Measurements from ENCODE around the gene SLC16A7.

GRCh38 chr12:59733200-59733599 lies 137.4 kb downstream of the SLC16A7 start:
- TF ChIP-seq HCFC1 (IDR thresholded peaks at IDR 0.05; ENCODE audit: low read length) (no peak), POLR2AphosphoS5 (IDR thresholded peaks at IDR 0.05; ENCODE audit: low read length) (no peak), ZNF274 (IDR thresholded peaks at IDR 0.05; ENCODE audit: insufficient read depth, insufficient read length) (no peak)
- TF ChIP-seq, protein P1, sequence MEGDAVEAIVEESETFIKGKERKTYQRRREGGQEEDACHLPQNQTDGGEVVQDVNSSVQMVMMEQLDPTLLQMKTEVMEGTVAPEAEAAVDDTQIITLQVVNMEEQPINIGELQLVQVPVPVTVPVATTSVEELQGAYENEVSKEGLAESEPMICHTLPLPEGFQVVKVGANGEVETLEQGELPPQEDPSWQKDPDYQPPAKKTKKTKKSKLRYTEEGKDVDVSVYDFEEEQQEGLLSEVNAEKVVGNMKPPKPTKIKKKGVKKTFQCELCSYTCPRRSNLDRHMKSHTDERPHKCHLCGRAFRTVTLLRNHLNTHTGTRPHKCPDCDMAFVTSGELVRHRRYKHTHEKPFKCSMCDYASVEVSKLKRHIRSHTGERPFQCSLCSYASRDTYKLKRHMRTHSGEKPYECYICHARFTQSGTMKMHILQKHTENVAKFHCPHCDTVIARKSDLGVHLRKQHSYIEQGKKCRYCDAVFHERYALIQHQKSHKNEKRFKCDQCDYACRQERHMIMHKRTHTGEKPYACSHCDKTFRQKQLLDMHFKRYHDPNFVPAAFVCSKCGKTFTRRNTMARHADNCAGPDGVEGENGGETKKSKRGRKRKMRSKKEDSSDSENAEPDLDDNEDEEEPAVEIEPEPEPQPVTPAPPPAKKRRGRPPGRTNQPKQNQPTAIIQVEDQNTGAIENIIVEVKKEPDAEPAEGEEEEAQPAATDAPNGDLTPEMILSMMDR (IDR thresholded peaks at IDR 0.05 in 2 of 3, conservative IDR thresholded peaks at IDR 0.05 in 1 of 3; ENCODE audit: control insufficient read depth in 2 of 3, extremely low read depth in 1 of 3, insufficient read depth in 1 of 3, low read depth in 3 of 3, low read length in 3 of 3) = no peak
